Measurements from ENCODE around the gene FUOM. TPM values are rescaled to one million over a fixed set of nuclear protein-coding genes. Genes with fewer than 3 reads are reported as not detected.

FUOM gene
- total and polyA plus RNA-seq, 2 donors (not counting 3 experiments of a cell fraction or from before 2014, with no cell fraction given): 17.4 to 33.9 TPM

DNA sequence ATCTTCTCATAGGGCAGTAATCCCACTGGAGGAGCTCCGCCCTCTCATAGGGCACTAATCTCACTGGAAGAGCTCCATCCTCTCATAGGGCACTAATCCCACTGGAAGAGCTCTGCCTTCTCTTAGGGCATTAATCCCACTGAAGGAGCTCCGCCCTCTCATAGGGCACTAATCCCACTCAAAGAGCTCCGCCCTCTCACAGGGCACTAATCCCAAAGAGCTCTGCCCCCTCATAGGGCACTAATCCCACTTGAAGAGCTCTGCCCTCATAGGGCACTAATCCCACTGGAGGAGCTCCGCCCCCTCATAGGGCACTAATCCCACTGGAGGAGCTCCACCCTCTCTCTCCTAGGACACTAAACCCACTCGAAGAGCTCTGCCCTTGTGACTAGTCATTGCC, 3.4 kb upstream of the FUOM start:
- no peaks in the 10 kb centered on the region for H4K20me1 ChIP-seq (replicated peaks; ENCODE audit: control insufficient read depth, extremely low read depth, insufficient read depth, low read length)
- CTCF ChIA-PET: interaction anchor here (1.0 to 1.1 kb wide), 2 partner anchors 28 to 31 kb away, joined by 3 to 4 read pairs; no protein-coding TSS in a partner anchor
- no TSS peak for BruUV-seq (replicated peaks)
- no peak for FAIRE-seq
- H3K4me2 ChIP-seq (ENCODE audit: insufficient read depth, low read length): no peak overlapping the region
- TF ChIP-seq CTCF (IDR thresholded peaks at IDR 0.05; ENCODE audit: extremely low read depth in 1 of 2, insufficient read depth in 1 of 2, low read depth in 1 of 2, low read length in 2 of 2) (no peak), MYC (IDR thresholded peaks at IDR 0.05; ENCODE audit: low read depth, low read length) (no peak), FOS (IDR thresholded peaks at IDR 0.05; ENCODE audit: borderline replicate concordance, insufficient read depth, low read length) (no peak), POLR2A (IDR thresholded peaks at IDR 0.05; ENCODE audit: low read depth, low read length) (no peak), MAX (IDR thresholded peaks at IDR 0.05; ENCODE audit: insufficient read depth, insufficient read length) (no peak), JUN (IDR thresholded peaks at IDR 0.05; ENCODE audit: borderline replicate concordance, insufficient read depth, insufficient read length, low read depth) (no peak), POLR2AphosphoS5 (IDR thresholded peaks at IDR 0.05; ENCODE audit: insufficient read depth, low read depth, low read length) (no peak), GATA2 (IDR thresholded peaks at IDR 0.05; ENCODE audit: insufficient read depth, insufficient read length, low read depth, low read length) (no peak), EZH2 (IDR thresholded peaks at IDR 0.05; ENCODE audit: borderline replicate concordance, low read depth, low read length, severe bottlenecking) (no peak)
- H3K27ac ChIP-seq (ENCODE audit: insufficient read depth, low read depth, low read length): no peak overlapping the region
- dilution Hi-C loops (cut with MboI; ENCODE audit: extremely low pct_ligation_motif_present, low sequenced_read_pairs) (no loop called here), intact Hi-C loops (cut with micrococcal nuclease) (no loop called here)
- H3K36me3 ChIP-seq (ENCODE audit: control insufficient read depth in 2 of 2, extremely low read depth in 1 of 2, insufficient read depth in 2 of 2, low read length in 2 of 2): peaks cover 0 to 20% of the 10 kb centered on the region in 2 experiments
- H3K4me3 ChIP-seq (replicated peaks in 1 of 3; ENCODE audit: insufficient read depth in 1 of 3, low read depth in 1 of 3, low read length in 3 of 3): no peak overlapping the region
- POLR2A ChIA-PET: interaction anchor here (1.0 kb wide), 1 partner anchor 12 kb away, joined by 4 read pairs; the partner anchor contains the start of gene ECHS1
- H3K9me3 ChIP-seq (replicated peaks; ENCODE audit: control insufficient read depth, insufficient read depth, low read length): no peaks in the 10 kb centered on the region
- H2AFZ ChIP-seq (ENCODE audit: low read depth, low read length): no peak overlapping the region
- no peaks in the 10 kb centered on the region for H3K9me1 ChIP-seq (replicated peaks; ENCODE audit: control insufficient read depth, extremely low read depth, insufficient read depth, low read length)
- H3K4me1 ChIP-seq (ENCODE audit: control insufficient read depth, extremely low read depth, insufficient read depth, low read length): peaks cover 3% of the 10 kb centered on the region
- H3K27me3 ChIP-seq (ENCODE audit: control insufficient read depth in 2 of 2, insufficient read depth in 2 of 2, low read length in 2 of 2): no peaks in the 10 kb centered on the region
- H3K79me2 ChIP-seq (ENCODE audit: control insufficient read depth, insufficient read depth, low read length): no peaks in the 10 kb centered on the region
- H3K9ac ChIP-seq (replicated peaks; ENCODE audit: extremely low read depth, insufficient read depth, low read length): no peak overlapping the region
- no peak for DNase-seq (ENCODE audit: low read depth, low spot score)

Data from endothelial cell of umbilical vein (primary cell).